Activated CD8-positive, alpha-beta T cell treated with anti-CD3 and anti-CD28 coated beads for 36 hours (primary cell): Measurements from ENCODE around the gene MTARC2. TPM values are rescaled to one million over a fixed set of nuclear protein-coding genes. Genes with fewer than 3 reads are reported as not detected.
"Not testable (repeated sequence)": the region's sequence is repeated elsewhere in the genome, so short reads cannot be mapped to it uniquely, and the experiment has no call there.

Experiments used
- ATAC-seq: fragments of 200-7000 bp; cut with Tn5 transposase; one replicate; pipeline ENCODE4 v1.10.0; 2021; ENCODE audit warnings: mild to moderate bottlenecking, moderate library complexity
- CTCF ChIA-PET: fragments of 350-600 bp; sonication (Branson Sonifier 250); formaldehyde crosslinking; loops from one replicate; lab custom pipeline; 2021; ENCODE audit warnings: antibody characterized with exemption; lab: Charles Lee
- POLR2A ChIA-PET: fragments of 350-600 bp; sonication (Branson Sonifier 250); formaldehyde crosslinking; loops from one replicate; lab custom pipeline; 2021; ENCODE audit warnings: antibody characterized with exemption; lab: Charles Lee
- DNase-seq: peaks from one replicate; pipeline ENCODE4 v3.0.0-alpha.2; 2020
- H3K27ac Mint-ChIP-seq: one replicate; pipeline ENCODE4 v1.8.0; 2021; ENCODE audit warnings: mild to moderate bottlenecking, mixed read lengths
- H3K27me3 Mint-ChIP-seq: one replicate; pipeline ENCODE4 v1.8.0; 2021; ENCODE audit warnings: mixed read lengths
- H3K36me3 Mint-ChIP-seq: one replicate; pipeline ENCODE4 v1.8.0; 2021; ENCODE audit warnings: low read depth, mixed read lengths
- H3K4me1 Mint-ChIP-seq: one replicate; pipeline ENCODE4 v1.8.0; 2021; ENCODE audit warnings: low read depth, mixed read lengths
- H3K4me3 Mint-ChIP-seq: one replicate; pipeline ENCODE4 v1.8.0; 2021; ENCODE audit warnings: mild to moderate bottlenecking, moderate library complexity, mixed read lengths
- H3K9me3 Mint-ChIP-seq: one replicate; pipeline ENCODE4 v1.8.0; 2021; ENCODE audit warnings: mixed read lengths
- CTCF ChIP-seq: fragments of 200-600 bp; IDR thresholded peaks from one replicate; pipeline ENCODE4 v1.8.0; 2022; ENCODE audit warnings: antibody characterized with exemption, mild to moderate bottlenecking
- intact Hi-C: fragments of 100-400 bp; cut with micrococcal nuclease; formaldehyde crosslinking; loops from one replicate; pipeline ENCODE4 v1.10.0; 2022
- total RNA-seq, 2 experiments: library from RNA; stranded (reverse); gene quantifications; one replicate each; pipeline ENCODE4 v1.2.3, GENCODE V29; 2021

Gene MTARC2
- total RNA-seq, 2 experiments from 2014 or later: not detected

GRCh38 chr1:220708244-220708643 lies 39.9 kb upstream of the MTARC2 start:
- no peak for DNase-seq
- no peak overlapping the region for H3K4me3 Mint-ChIP-seq
- ChIA-PET CTCF (no interaction called here), POLR2A (no interaction called here)
- H3K36me3 Mint-ChIP-seq: no peaks in the 10 kb centered on the region
- no peaks in the 10 kb centered on the region for H3K27me3 Mint-ChIP-seq
- intact Hi-C loops: no loop called here
- H3K9me3 Mint-ChIP-seq: no peaks in the 10 kb centered on the region
- no peak for TF ChIP-seq CTCF
- H3K4me1 Mint-ChIP-seq: no peaks in the 10 kb centered on the region
- H3K27ac Mint-ChIP-seq: no peak overlapping the region
- ATAC-seq: no peak

- no peak for TF ChIP-seq CTCF
- intact Hi-C loops: no loop called here
- ChIA-PET POLR2A (no interaction called here), CTCF (no interaction called here)
- DNase-seq: no peak
- H3K4me1 Mint-ChIP-seq: no peaks in the 10 kb centered on the region
- no peak overlapping the region for H3K4me3 Mint-ChIP-seq
- no peak for ATAC-seq
- H3K27me3 Mint-ChIP-seq: no peaks in the 10 kb centered on the region
- H3K27ac Mint-ChIP-seq: no peak overlapping the region
- H3K36me3 Mint-ChIP-seq: no peaks in the 10 kb centered on the region
- no peaks in the 10 kb centered on the region for H3K9me3 Mint-ChIP-seq
Observed at GRCh38 chr1:220708936-220709801, 39.0 kb upstream of the MTARC2 start.

GRCh38 chr1:220710333-220710732 lies 37.8 kb upstream of the MTARC2 start:
- ATAC-seq (no peak), DNase-seq (no peak)
- no peak overlapping the region for H3K27ac Mint-ChIP-seq
- no peak overlapping the region for H3K4me3 Mint-ChIP-seq
- no peak for TF ChIP-seq CTCF
- no peaks in the 10 kb centered on the region for H3K27me3 Mint-ChIP-seq
- ChIA-PET CTCF (interaction anchor here (0.7 kb wide), 1 partner anchor 23 kb away, joined by 3 read pairs; no protein-coding TSS in a partner anchor), POLR2A (no interaction called here)
- intact Hi-C loops: no loop called here
- H3K9me3 Mint-ChIP-seq: no peaks in the 10 kb centered on the region
- H3K4me1 Mint-ChIP-seq: no peaks in the 10 kb centered on the region
- H3K36me3 Mint-ChIP-seq: no peaks in the 10 kb centered on the region

DNA sequence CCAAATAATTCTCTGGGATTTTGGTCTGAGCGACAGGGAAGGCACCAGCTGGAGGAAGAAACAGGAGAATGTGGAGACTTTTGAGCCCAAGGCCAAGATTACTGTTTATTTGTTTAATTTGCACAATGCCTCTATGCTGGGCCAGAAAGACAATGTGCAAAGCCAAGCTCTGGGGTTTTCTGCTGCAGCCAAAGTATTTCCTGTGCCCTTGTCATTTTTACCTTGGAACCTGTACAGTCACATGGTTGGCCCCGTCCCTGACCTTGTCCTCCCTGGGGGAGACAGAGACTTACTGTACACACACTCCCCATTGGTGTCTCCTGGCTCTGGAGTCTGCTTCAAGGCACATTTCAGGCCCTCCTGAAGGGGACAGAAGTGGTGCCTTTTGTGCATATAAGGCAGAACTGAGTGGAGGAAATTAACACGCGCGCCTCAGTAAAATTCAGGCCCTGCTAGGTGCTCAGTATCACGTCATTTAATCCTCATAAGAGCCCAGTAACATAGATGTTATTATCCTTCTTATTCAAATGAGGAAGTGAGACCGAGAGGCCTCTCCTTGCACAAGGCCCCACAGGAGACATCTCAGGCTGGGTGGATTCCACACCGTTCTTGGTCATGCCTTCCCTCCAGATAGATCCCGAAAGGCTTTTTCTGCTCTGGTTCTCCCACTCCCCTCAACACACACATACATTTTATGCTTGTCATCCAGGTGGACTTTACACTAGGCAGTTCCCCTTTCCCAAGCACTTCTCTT lies 36.9 kb upstream of the MTARC2 start:
- Mint-ChIP-seq H3K27ac (no peak overlapping the region), H3K36me3 (no peaks in the 10 kb centered on the region), H3K9me3 (no peaks in the 10 kb centered on the region), H3K4me3 (no peak overlapping the region), H3K27me3 (peaks cover 2% of the 10 kb centered on the region), H3K4me1 (no peaks in the 10 kb centered on the region)
- TF ChIP-seq CTCF: no peak
- ATAC-seq (no peak), DNase-seq (no peak)
- ChIA-PET CTCF (interaction anchor here (0.7 kb wide), 1 partner anchor 22 kb away, joined by 3 read pairs; no protein-coding TSS in a partner anchor), POLR2A (no interaction called here)
- intact Hi-C loops: no loop called here

- CTCF ChIA-PET, H3K27me3 Mint-ChIP-seq, H3K9me3 Mint-ChIP-seq, POLR2A ChIA-PET, H3K27ac Mint-ChIP-seq, H3K36me3 Mint-ChIP-seq, intact Hi-C loops, DNase-seq, H3K4me3 Mint-ChIP-seq, ATAC-seq, H3K4me1 Mint-ChIP-seq: not testable (repeated sequence)
Observed at GRCh38 chr1:220715986-220716385, 32.1 kb upstream of the MTARC2 start.
